ENCODE measurements around the gene PTCSC3.

PTCSC3 gene

DNA sequence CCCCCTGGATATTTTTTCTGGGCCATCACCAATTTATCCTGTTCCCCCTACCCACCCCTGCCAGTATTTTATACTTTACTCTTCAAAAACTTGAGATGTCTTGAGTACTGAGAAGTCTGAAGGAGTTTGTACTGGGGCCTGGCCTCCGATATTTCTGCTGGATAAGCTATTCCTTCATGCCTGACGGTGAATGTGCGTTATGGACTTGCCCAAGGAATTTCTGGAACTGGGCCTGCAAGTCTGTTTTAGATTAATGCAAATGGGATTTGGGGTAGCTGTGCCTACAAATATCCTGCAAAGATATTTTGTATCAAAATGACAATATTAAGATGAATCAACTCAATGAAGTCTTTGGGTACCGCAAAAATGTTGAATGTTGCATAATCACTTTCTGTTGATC lies at the start of gene PTCSC3:
TSS of gene PTCSC3 (minus strand) at position 199 of the 400 bp plus-strand sequence.
- no peak for TF ChIP-seq GATA1 (IDR thresholded peaks at IDR 0.05; ENCODE audit: low read depth, low read length)
- no peak for TF ChIP-seq POLR2A (IDR thresholded peaks at IDR 0.05; ENCODE audit: low read length)
- DNase-seq, result no peak

DNA sequence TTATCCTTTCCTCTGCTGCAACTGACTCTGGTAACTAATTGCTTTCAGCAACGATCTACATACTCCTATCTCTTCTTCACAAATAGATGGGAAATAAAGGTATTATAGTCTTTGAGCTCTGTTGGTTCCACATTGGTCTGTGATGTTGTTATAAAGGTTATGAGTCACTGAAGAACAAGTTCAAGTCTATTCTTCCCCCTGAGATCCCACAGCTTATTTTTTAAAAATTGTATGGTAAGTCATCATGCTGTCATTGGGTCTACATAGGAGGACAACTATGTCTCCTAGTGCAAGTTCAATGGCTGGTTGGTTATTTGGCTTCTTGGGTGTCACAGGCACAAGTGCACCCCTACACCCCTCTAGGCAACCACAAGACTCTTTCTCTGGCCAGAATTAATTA lies 49.6 kb upstream of the PTCSC3 start:
- no peak for DNase-seq
- TF ChIP-seq POLR2A (IDR thresholded peaks at IDR 0.05; ENCODE audit: low read length), result no peak
- no peak for TF ChIP-seq GATA1 (IDR thresholded peaks at IDR 0.05; ENCODE audit: low read depth, low read length)

GRCh38 chr14:36224176-36224575 lies 47.7 kb upstream of the PTCSC3 start:
- DNase-seq, result no peak

DNA sequence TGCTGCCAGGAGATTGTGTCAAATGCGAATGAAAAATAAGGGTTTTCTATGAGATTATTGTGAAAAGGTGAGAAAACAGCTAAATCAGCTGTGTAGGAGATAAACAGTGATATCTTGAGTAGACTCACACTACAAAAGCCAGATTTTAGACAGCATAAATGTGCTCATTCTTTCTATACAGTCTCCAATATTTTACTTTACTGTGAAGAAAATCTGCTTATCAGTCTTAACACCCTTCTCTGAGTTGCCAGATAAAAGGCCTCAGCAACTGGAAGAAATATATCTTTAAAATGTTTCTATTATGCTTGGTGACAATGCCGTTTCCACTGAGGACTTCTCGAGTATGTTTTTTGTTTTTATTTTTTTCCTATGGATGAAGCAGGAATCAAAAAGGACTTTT lies 47.0 kb upstream of the PTCSC3 start:
- peak; percentile 4 to 46 for DNase-seq
- no peak for TF ChIP-seq GATA1 (IDR thresholded peaks at IDR 0.05; ENCODE audit: low read depth, low read length)
- no peak for TF ChIP-seq POLR2A (IDR thresholded peaks at IDR 0.05; ENCODE audit: low read length)

More at GRCh38 chr14:36224176-36224575, 47.7 kb upstream of the PTCSC3 start:
- no peak for TF ChIP-seq GATA1 (IDR thresholded peaks at IDR 0.05; ENCODE audit: low read depth, low read length)
- no peak for TF ChIP-seq POLR2A (IDR thresholded peaks at IDR 0.05; ENCODE audit: low read length)

DNA sequence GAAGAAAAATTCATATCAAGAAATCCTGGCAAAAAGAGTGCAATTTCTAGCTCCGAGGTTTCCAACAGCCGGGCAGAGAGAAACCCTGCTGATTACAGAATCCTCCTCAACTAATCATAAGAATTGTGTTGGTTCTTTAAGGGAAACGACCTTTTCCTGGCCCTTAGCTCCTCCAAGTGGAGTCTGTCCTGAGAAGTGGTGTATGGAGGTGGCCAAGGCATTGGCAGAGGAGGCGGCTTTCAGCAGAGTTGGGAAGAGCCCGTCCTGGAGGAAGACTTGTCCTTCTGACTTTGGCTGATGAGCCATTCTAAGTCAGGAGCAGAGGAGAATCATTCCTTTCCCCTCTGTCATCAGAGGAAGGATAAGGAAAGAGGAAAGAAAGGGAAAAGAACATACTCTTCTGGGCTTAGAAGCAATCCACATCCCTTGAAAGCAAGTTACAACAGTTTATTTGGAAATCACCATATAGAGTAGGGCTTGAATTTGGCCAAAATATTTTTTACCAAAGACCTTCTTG lies 46.5 kb upstream of the PTCSC3 start:
- DNase-seq, result no peak

GRCh38 chr14:36222337-36222736 lies 45.8 kb upstream of the PTCSC3 start:
- DNase-seq, result no peak
- TF ChIP-seq POLR2A (IDR thresholded peaks at IDR 0.05; ENCODE audit: low read length) (no peak), GATA1 (IDR thresholded peaks at IDR 0.05; ENCODE audit: low read depth, low read length) (no peak)

More for the DNA sequence above, 46.5 kb upstream of the PTCSC3 start:
- TF ChIP-seq GATA1 (IDR thresholded peaks at IDR 0.05; ENCODE audit: low read depth, low read length) (no peak), POLR2A (IDR thresholded peaks at IDR 0.05; ENCODE audit: low read length) (no peak)

- no peak for TF ChIP-seq GATA1 (IDR thresholded peaks at IDR 0.05; ENCODE audit: low read depth, low read length)
- TF ChIP-seq POLR2A (IDR thresholded peaks at IDR 0.05; ENCODE audit: low read length), result no peak
- no peak for DNase-seq
Measured at GRCh38 chr14:36221112-36221511, 44.6 kb upstream of the PTCSC3 start.

- no peak for DNase-seq
- TF ChIP-seq GATA1 (IDR thresholded peaks at IDR 0.05; ENCODE audit: low read depth, low read length) (no peak), POLR2A (IDR thresholded peaks at IDR 0.05; ENCODE audit: low read length) (no peak)
Measured at GRCh38 chr14:36217732-36218131, 41.2 kb upstream of the PTCSC3 start.

- no peak for DNase-seq
- TF ChIP-seq GATA1 (IDR thresholded peaks at IDR 0.05; ENCODE audit: low read depth, low read length), result no peak
- no peak for TF ChIP-seq POLR2A (IDR thresholded peaks at IDR 0.05; ENCODE audit: low read length)
Measured at GRCh38 chr14:36217027-36217426, 40.5 kb upstream of the PTCSC3 start.

DNA sequence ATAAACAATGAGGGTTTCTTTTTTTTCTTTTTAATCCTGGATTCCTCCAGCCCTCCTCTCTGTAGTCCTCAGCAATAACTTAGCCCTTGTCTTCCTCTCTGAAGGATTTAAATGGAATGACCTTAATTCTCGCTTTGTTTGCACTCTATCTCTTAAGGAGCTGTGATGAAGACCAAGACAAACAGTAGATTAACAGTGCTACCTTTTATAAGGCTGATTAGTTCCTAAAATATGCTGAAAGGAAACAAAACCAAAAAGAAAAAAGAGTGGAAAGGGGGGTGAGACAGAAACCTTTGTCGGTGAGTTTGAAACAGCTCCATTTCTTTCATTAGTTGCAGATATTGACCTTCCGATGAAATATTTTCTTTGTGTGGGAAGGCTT lies 38.7 kb upstream of the PTCSC3 start:
- DNase-seq, result no peak
- TF ChIP-seq POLR2A (IDR thresholded peaks at IDR 0.05; ENCODE audit: low read length) (no peak), GATA1 (IDR thresholded peaks at IDR 0.05; ENCODE audit: low read depth, low read length) (no peak)

- DNase-seq, result no peak
- TF ChIP-seq POLR2A (IDR thresholded peaks at IDR 0.05; ENCODE audit: low read length) (no peak), GATA1 (IDR thresholded peaks at IDR 0.05; ENCODE audit: low read depth, low read length) (no peak)
Measured at GRCh38 chr14:36214476-36215216, 38.1 kb upstream of the PTCSC3 start.

GRCh38 chr14:36212987-36213386 lies 36.5 kb upstream of the PTCSC3 start:
- TF ChIP-seq POLR2A (IDR thresholded peaks at IDR 0.05; ENCODE audit: low read length) (no peak), GATA1 (IDR thresholded peaks at IDR 0.05; ENCODE audit: low read depth, low read length) (no peak)
- no peak for DNase-seq

DNA sequence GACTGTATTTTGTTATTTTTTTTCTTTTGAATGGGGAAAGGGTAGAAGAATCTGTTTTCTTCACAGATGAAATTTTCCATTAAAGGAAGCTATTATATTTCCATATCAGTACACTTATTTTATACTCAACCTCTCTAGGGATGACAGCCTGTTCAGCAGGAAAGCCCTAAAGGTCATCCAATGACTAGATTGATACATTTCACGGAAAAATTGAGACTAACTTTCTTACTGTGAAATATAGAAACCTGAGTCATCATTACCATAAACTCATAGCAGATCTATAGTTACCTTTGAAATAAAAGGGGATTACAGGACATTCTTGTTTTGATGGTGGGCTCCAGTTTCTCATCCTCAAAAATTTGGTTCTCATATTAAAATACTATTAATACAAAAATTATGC lies 36.1 kb upstream of the PTCSC3 start:
- TF ChIP-seq GATA1 (IDR thresholded peaks at IDR 0.05; ENCODE audit: low read depth, low read length) (no peak), POLR2A (IDR thresholded peaks at IDR 0.05; ENCODE audit: low read length) (no peak)
- DNase-seq, result no peak

GRCh38 chr14:36208690-36209278 lies 32.3 kb upstream of the PTCSC3 start:
- TF ChIP-seq GATA1 (IDR thresholded peaks at IDR 0.05; ENCODE audit: low read depth, low read length) (no peak), POLR2A (IDR thresholded peaks at IDR 0.05; ENCODE audit: low read length) (no peak)

GRCh38 chr14:36207500-36207899 lies 31.0 kb upstream of the PTCSC3 start:
- DNase-seq, result no peak
- no peak for TF ChIP-seq POLR2A (IDR thresholded peaks at IDR 0.05; ENCODE audit: low read length)
- no peak for TF ChIP-seq GATA1 (IDR thresholded peaks at IDR 0.05; ENCODE audit: low read depth, low read length)

More at GRCh38 chr14:36208690-36209278, 32.3 kb upstream of the PTCSC3 start:
- DNase-seq, result no peak

All from erythroblast (primary cell).